Tibial nerve (tissue), 4 donors: ENCODE measurements around the gene MYOM1. TPM values are rescaled to one million over a fixed set of nuclear protein-coding genes. Genes with fewer than 3 reads are reported as not detected.

Experiments
- DNase-seq, 2 donors: peaks; one replicate each; pipeline ENCODE4 v3.0.0-alpha.2; 2019; ENCODE audit warnings: low spot score in 2 of 2
- H3K27ac ChIP-seq, 4 donors: fragments of 200-600 bp; sonication (generic) in 3 of 4; one replicate each; pipeline ENCODE4 v1.5.1; 2017 to 2019; ENCODE audit warnings: mild to moderate bottlenecking in 1 of 4
- H3K27me3 ChIP-seq, 2 donors: fragments of 200-600 bp; sonication (generic) in 1 of 2; one replicate each; pipeline versions ENCODE4 v1.5.1 to v1.6.0; 2017 to 2019
- H3K36me3 ChIP-seq, 3 donors: fragments of 200-600 bp; sonication (generic); one replicate each; pipeline ENCODE4 v1.5.1; 2018 to 2019
- H3K4me1 ChIP-seq, 4 donors: fragments of 200-600 bp; sonication (generic) in 3 of 4; one replicate each; pipeline ENCODE4 v1.5.1; 2017 to 2019
- H3K4me3 ChIP-seq, 4 donors: fragments of 200-600 bp; sonication (generic) in 3 of 4; one replicate each; pipeline ENCODE4 v1.5.1; 2017 to 2019; ENCODE audit warnings: mild to moderate bottlenecking in 1 of 4, moderate library complexity in 1 of 4
- H3K9me3 ChIP-seq, 4 donors: fragments of 200-600 bp; sonication (generic) in 3 of 4; one replicate each; pipeline ENCODE4 v1.5.1; 2017 to 2019
- EP300 ChIP-seq, 2 donors: sonication (generic); formaldehyde crosslinking; IDR thresholded peaks; one replicate each; pipeline ENCODE4 v1.6.1; 2017; ENCODE audit warnings: antibody characterized with exemption in 2 of 2, mild to moderate bottlenecking in 1 of 2
- POLR2A ChIP-seq, 2 donors: fragments of 450-650 bp; IDR thresholded peaks; one replicate each; pipeline ENCODE4 v1.6.1; 2017; ENCODE audit warnings: antibody characterized with exemption in 2 of 2, mild to moderate bottlenecking in 2 of 2, moderate library complexity in 2 of 2
- WGBS, 2 donors: methylation state at CpG; one replicate each; pipeline ENCODE4 v1.1.5; 2018; 5-methylcytosine and 5-hydroxymethylcytosine counted together
- total RNA-seq, 4 donors: library from RNA; depleted of rRNA; stranded (reverse); fragments of >200 nt; gene quantifications; one replicate each; pipeline ENCODE4 v1.1.0, GENCODE V29; 2016
- TF ChIP-seq, protein P1 (sequence below), 5 experiments: fragments of 200-600 bp in 3 of 5; fragments of 450-650 bp in 2 of 5; sonication (generic) in 3 of 5; IDR thresholded peaks; one replicate each; pipeline ENCODE4 v1.5.1; 2016 to 2019; ENCODE audit warnings: antibody characterized with exemption in 5 of 5, mild to moderate bottlenecking in 3 of 5, moderate library complexity in 2 of 5

MYOM1 gene
- total RNA-seq, 4 donors from 2014 or later, result 3.0 to 8.1 (median 5.6) TPM

DNA sequence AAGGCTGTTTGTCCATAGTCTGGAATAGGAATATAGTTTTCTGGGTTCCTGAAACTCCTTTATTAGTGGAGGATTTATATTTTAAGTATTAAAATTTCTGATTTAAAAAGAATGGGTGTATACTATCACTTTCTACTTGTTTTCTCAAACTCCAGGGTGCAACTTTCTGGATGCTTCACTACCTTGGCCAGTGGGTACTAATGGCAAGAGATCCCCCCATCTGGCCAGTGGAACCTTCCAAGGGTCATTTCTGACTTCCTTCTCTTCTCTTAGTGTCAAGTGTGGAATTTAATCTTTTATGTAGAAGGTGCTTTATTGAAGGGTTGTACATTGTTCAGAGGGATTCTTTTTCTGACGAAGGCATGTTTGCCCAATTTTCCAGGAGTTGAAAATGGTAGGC, 120.4 kb downstream of the MYOM1 start:
- H3K4me1 ChIP-seq, result peaks cover 0 to 13% (median 3%) of the 10 kb centered on the region in 4 donors
- DNase-seq, result no peak
- H3K9me3 ChIP-seq, result no peaks in the 10 kb centered on the region
- H3K27me3 ChIP-seq, result no peaks in the 10 kb centered on the region
- no peak overlapping the region for H3K27ac ChIP-seq
- H3K36me3 ChIP-seq, result peaks cover 0 to 3% (median 0%) of the 10 kb centered on the region in 3 donors
- TF ChIP-seq POLR2A (IDR thresholded peaks at IDR 0.05) (no peak), EP300 (IDR thresholded peaks at IDR 0.05) (no peak)
- TF ChIP-seq, protein P1, sequence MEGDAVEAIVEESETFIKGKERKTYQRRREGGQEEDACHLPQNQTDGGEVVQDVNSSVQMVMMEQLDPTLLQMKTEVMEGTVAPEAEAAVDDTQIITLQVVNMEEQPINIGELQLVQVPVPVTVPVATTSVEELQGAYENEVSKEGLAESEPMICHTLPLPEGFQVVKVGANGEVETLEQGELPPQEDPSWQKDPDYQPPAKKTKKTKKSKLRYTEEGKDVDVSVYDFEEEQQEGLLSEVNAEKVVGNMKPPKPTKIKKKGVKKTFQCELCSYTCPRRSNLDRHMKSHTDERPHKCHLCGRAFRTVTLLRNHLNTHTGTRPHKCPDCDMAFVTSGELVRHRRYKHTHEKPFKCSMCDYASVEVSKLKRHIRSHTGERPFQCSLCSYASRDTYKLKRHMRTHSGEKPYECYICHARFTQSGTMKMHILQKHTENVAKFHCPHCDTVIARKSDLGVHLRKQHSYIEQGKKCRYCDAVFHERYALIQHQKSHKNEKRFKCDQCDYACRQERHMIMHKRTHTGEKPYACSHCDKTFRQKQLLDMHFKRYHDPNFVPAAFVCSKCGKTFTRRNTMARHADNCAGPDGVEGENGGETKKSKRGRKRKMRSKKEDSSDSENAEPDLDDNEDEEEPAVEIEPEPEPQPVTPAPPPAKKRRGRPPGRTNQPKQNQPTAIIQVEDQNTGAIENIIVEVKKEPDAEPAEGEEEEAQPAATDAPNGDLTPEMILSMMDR (IDR thresholded peaks at IDR 0.05), result no peak
- WGBS, 2 donors, result 0 to 2% methylated on average over 1 of the region's 1 CpG
- no peak overlapping the region for H3K4me3 ChIP-seq

DNA sequence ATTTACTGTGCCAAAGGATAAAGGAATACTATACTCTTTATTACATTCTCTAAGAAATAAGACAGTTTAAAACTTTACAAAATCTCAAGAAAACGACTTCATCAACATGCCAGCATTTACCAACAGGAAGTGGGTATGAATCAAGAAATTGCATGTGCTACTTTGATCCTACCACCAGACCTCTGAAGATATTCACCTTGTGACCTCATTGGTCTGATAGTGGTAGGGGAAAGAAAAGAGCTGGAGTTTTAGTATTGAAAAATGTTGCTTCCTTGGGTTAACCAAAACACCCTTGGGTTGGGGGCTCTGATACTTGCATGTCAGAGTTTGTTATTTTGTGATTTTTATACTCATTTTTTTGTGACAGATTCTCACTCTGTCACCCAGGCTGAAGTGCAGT, 122.7 kb downstream of the MYOM1 start:
- Histone ChIP-seq H3K4me3 (no peak overlapping the region), H3K27me3 (no peaks in the 10 kb centered on the region), H3K9me3 (no peaks in the 10 kb centered on the region), H3K4me1 (peaks cover 0 to 12% (median 5%) of the 10 kb centered on the region in 4 donors), H3K36me3 (peaks cover 0 to 3% (median 0%) of the 10 kb centered on the region in 3 donors), H3K27ac (no peak overlapping the region)
- no peak for DNase-seq
- no peak for TF ChIP-seq POLR2A (IDR thresholded peaks at IDR 0.05)
- 53 to 62% methylated on average over 1 of the region's 1 CpG for WGBS, 2 donors

DNA sequence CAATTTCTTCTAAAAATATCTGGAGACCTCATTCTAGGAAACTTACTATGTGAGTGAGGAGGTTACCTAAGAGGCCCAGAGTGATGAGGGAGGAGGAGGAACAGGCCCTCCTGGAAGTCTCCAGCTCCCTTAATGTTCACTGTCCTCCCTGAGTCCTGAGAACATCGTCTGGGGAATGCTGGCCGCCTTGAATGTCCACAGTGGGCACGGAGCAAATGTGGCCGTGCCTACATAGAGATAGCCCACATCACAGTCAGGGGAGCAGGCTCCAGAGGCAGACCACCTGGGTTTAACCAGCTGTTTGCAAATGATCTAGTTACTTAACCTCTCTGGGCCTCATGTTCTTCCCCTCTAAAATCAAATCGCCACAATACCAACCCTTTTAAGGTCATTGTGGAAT, 123.8 kb downstream of the MYOM1 start:
- H3K36me3 ChIP-seq, result peaks cover 0 to 3% (median 0%) of the 10 kb centered on the region in 3 donors
- H3K9me3 ChIP-seq, result no peaks in the 10 kb centered on the region
- H3K27me3 ChIP-seq, result no peaks in the 10 kb centered on the region
- no peak for DNase-seq
- peaks cover 0 to 12% (median 5%) of the 10 kb centered on the region in 4 donors for H3K4me1 ChIP-seq
- 93 to 94% methylated on average over 5 of the region's 5 CpGs for WGBS, 2 donors
- no peak overlapping the region for H3K27ac ChIP-seq
- no peak overlapping the region for H3K4me3 ChIP-seq
- TF ChIP-seq EP300 (IDR thresholded peaks at IDR 0.05) (no peak), POLR2A (IDR thresholded peaks at IDR 0.05) (no peak)
- TF ChIP-seq, protein P1 (IDR thresholded peaks at IDR 0.05), result no peak

DNA sequence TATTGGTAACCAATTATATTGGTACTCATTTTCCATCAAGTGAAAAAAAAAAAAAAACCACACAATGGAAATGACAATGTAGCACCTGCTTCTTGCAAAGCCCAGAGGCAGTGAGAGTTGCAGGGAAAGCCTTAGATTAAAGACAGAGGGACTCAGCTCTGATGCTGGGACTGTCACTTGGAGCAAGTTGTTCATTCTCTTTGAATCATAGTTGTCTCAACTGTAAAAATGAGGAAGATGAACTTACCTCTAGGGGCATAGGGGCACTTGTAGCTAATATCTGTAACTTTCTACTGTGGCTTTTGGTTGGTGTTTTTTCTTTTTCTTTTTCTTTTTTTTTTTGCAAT, 125.5 kb downstream of the MYOM1 start:
- peaks cover 0 to 3% (median 0%) of the 10 kb centered on the region in 3 donors for H3K36me3 ChIP-seq
- no peak overlapping the region for H3K27ac ChIP-seq
- TF ChIP-seq, protein P1 (IDR thresholded peaks at IDR 0.05), result no peak
- TF ChIP-seq EP300 (IDR thresholded peaks at IDR 0.05) (no peak), POLR2A (IDR thresholded peaks at IDR 0.05) (no peak)
- H3K27me3 ChIP-seq, result no peaks in the 10 kb centered on the region
- H3K9me3 ChIP-seq, result no peaks in the 10 kb centered on the region
- peaks cover 0 to 12% (median 5%) of the 10 kb centered on the region in 4 donors for H3K4me1 ChIP-seq
- no peak for DNase-seq
- no peak overlapping the region for H3K4me3 ChIP-seq

DNA sequence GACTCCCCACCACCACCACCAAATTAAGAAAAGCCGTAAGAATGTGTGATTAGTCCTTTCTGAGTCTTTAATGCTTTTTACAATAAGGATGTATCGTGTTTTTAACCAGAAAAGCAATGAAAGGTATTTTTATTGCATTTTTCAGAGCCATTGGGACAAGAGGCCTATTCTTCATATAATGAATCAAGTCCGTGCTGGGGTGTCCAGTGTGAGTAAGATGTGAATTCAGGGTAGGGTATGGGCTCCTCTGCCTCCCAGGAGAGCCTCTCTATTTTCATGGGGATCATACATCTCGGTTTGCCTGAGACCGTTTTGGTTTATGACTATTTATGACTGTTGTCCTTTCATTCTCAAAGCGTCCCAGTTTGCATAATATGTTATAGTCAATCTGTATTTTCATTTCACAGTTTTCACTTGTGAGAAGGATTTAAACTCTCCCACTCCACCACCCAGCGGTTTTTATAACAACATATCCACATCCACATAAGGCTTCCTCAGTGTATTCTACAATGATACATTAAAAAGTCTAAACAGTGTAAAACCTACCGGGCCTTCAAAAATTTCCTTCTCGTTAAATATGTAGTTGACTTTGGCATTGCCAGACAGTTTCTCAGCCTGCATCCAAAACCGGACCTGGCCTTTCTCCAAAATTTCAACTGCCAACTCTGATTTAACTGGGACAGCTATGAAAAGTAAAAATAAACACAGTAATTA, 126.0 kb downstream of the MYOM1 start:
- H3K4me1 ChIP-seq, result peaks cover 0 to 12% (median 5%) of the 10 kb centered on the region in 4 donors
- no peak overlapping the region for H3K4me3 ChIP-seq
- no peak for DNase-seq
- H3K27ac ChIP-seq, result peak overlapping the region in 2 of 4 donors; percentile 44 to 54
- no peak for TF ChIP-seq EP300 (IDR thresholded peaks at IDR 0.05)
- no peak for TF ChIP-seq POLR2A (IDR thresholded peaks at IDR 0.05)
- TF ChIP-seq, protein P1 (IDR thresholded peaks at IDR 0.05), result no peak
- H3K27me3 ChIP-seq, result no peaks in the 10 kb centered on the region
- WGBS, 2 donors, result 28 to 33% methylated on average over 10 of the region's 10 CpGs
- peaks cover 0 to under 1% (median 0%) of the 10 kb centered on the region in 3 donors for H3K36me3 ChIP-seq
- no peaks in the 10 kb centered on the region for H3K9me3 ChIP-seq
